ENCODE measurements around the gene CAPN13.

- TF ChIP-seq CTCF (conservative IDR thresholded peaks at IDR 0.05; ENCODE audit: low read depth in 2 of 2) (no peak), EZH2 (IDR thresholded peaks at IDR 0.05; ENCODE audit: low read depth, unreplicated experiment) (no peak), REST (IDR thresholded peaks at IDR 0.05; ENCODE audit: unreplicated experiment) (no peak), POLR2AphosphoS5 (IDR thresholded peaks at IDR 0.05; ENCODE audit: low read depth) (no peak), JUNB (IDR thresholded peaks at IDR 0.05; ENCODE audit: unreplicated experiment) (no peak), ZNF114 (CRISPR knock-in tag; IDR thresholded peaks at IDR 0.05) (no peak), CREB1 (CRISPR knock-in tag; IDR thresholded peaks at IDR 0.05; ENCODE audit: low read depth) (no peak), EZH2phosphoT487 (IDR thresholded peaks at IDR 0.05; ENCODE audit: unreplicated experiment) (no peak), STAT1 (IDR thresholded peaks at IDR 0.05; ENCODE audit: unreplicated experiment) (no peak), ZNF462 (CRISPR knock-in tag; IDR thresholded peaks at IDR 0.05) (no peak), NANOG (IDR thresholded peaks at IDR 0.05; ENCODE audit: borderline replicate concordance) (no peak), ETS1 (IDR thresholded peaks at IDR 0.05) (no peak), ZNF331 (CRISPR knock-in tag; IDR thresholded peaks at IDR 0.05; ENCODE audit: low read depth) (no peak)
These were observed 26.4 kb downstream of the CAPN13 start for GRCh38 chr2:30780776-30781330.
